Liver (tissue), 9 donors: ENCODE measurements around the gene CELF2. TPM values are rescaled to one million over a fixed set of nuclear protein-coding genes. Genes with fewer than 3 reads are reported as not detected.

Experiments
- DNase-seq: peaks from one replicate; pipeline ENCODE4 v3.0.0-alpha.2; 2017; ENCODE audit warnings: low spot score
- H3K27ac ChIP-seq, 2 donors: one replicate each; pipeline ENCODE4 v1.7.0; 2013; ENCODE audit warnings: inconsistent platforms in 2 of 2, low read length in 2 of 2, control low read depth in 1 of 2, low read depth in 1 of 2, mild to moderate bottlenecking in 1 of 2
- H3K27me3 ChIP-seq, 4 donors: one replicate each; pipeline versions ENCODE4 v1.6.1 to v1.7.0; 2013; ENCODE audit warnings: low read length in 3 of 4, inconsistent platforms in 1 of 4, mild to moderate bottlenecking in 1 of 4, moderate library complexity in 1 of 4; ENCODE audit not compliant: control insufficient read depth in 4 of 4, insufficient read depth in 4 of 4
- H3K36me3 ChIP-seq, 4 donors: one replicate each; pipeline versions ENCODE4 v1.6.1 to v1.7.0; 2013; ENCODE audit warnings: low read length in 3 of 4, mild to moderate bottlenecking in 3 of 4, low read depth in 1 of 4, moderate library complexity in 1 of 4; ENCODE audit not compliant: control insufficient read depth in 4 of 4, insufficient read depth in 3 of 4
- H3K4me1 ChIP-seq, 4 donors: one replicate each; pipeline versions ENCODE4 v1.6.1 to v1.7.0; 2013; ENCODE audit warnings: low read length in 3 of 4, mild to moderate bottlenecking in 3 of 4, moderate library complexity in 1 of 4; ENCODE audit not compliant: control insufficient read depth in 4 of 4, insufficient read depth in 4 of 4
- H3K4me3 ChIP-seq, 3 donors: one replicate each; pipeline versions ENCODE4 v1.6.1 to v1.7.0; 2013; ENCODE audit warnings: low read length in 3 of 3, control low read depth in 1 of 3, low read depth in 1 of 3, mild to moderate bottlenecking in 1 of 3
- H3K9ac ChIP-seq, 2 donors: one replicate each; pipeline ENCODE4 v1.7.0; 2013; ENCODE audit warnings: low read length in 2 of 2, mild to moderate bottlenecking in 2 of 2, moderate library complexity in 2 of 2, control low read depth in 1 of 2, low read depth in 1 of 2
- H3K9me3 ChIP-seq, 4 donors: one replicate each; pipeline versions ENCODE4 v1.6.1 to v1.7.0; 2013; ENCODE audit warnings: low read length in 3 of 4; ENCODE audit not compliant: control insufficient read depth in 4 of 4
- EGR1 ChIP-seq, 2 donors: IDR thresholded peaks; 2 replicates each; pipeline ENCODE4 v1.6.1; 2016 to 2018; ENCODE audit warnings: antibody characterized with exemption in 2 of 2, low read depth in 2 of 2
- FOXA1 ChIP-seq: IDR thresholded peaks from 2 replicates; pipeline ENCODE4 v1.6.1; 2016; ENCODE audit warnings: antibody characterized with exemption
- FOXA2 ChIP-seq: IDR thresholded peaks from 2 replicates; pipeline ENCODE4 v1.6.1; 2016; ENCODE audit warnings: antibody characterized with exemption
- GABPA ChIP-seq, 2 donors: IDR thresholded peaks in 1 of 2; conservative IDR thresholded peaks in 1 of 2; 2 replicates each; pipeline ENCODE4 v1.6.1; 2016; ENCODE audit warnings: antibody characterized with exemption in 2 of 2, mild to moderate bottlenecking in 1 of 2, moderate library complexity in 1 of 2
- HNF4A ChIP-seq, 2 donors: conservative IDR thresholded peaks; 2 replicates each; pipeline ENCODE4 v1.6.1; 2016; ENCODE audit warnings: antibody characterized with exemption in 2 of 2, mild to moderate bottlenecking in 2 of 2
- HNF4G ChIP-seq: IDR thresholded peaks from 2 replicates; pipeline ENCODE4 v1.6.1; 2016; ENCODE audit warnings: antibody characterized with exemption
- JUND ChIP-seq, 2 donors: IDR thresholded peaks; 2 replicates each; pipeline ENCODE4 v1.6.1; 2016; ENCODE audit warnings: antibody characterized with exemption in 2 of 2
- RAD21 ChIP-seq, 2 donors: IDR thresholded peaks; 2 replicates each; pipeline ENCODE4 v1.6.1; 2016; ENCODE audit warnings: antibody characterized with exemption in 2 of 2, mild to moderate bottlenecking in 2 of 2
- RXRA ChIP-seq, 2 donors: IDR thresholded peaks; 2 replicates each; pipeline ENCODE4 v1.6.1; 2017 to 2018; ENCODE audit warnings: antibody characterized with exemption in 2 of 2, mild to moderate bottlenecking in 1 of 2
- SP1 ChIP-seq: IDR thresholded peaks from 2 replicates; pipeline ENCODE4 v1.6.1; 2018; ENCODE audit warnings: antibody characterized with exemption, mild to moderate bottlenecking
- TAF1 ChIP-seq: conservative IDR thresholded peaks from 2 replicates; pipeline ENCODE4 v1.6.1; 2016; ENCODE audit warnings: antibody characterized with exemption, mild to moderate bottlenecking
- YY1 ChIP-seq: IDR thresholded peaks from 2 replicates; pipeline ENCODE4 v1.6.1; 2016; ENCODE audit warnings: antibody characterized with exemption, mild to moderate bottlenecking
- WGBS: extraction: QIAGEN DNeasy Blood & Tissue Kit; methylation state at CpG from one replicate; pipeline ENCODE4 v1.1.7; 2013; 5-methylcytosine and 5-hydroxymethylcytosine counted together
- polyA plus RNA-seq, 2 donors: library from polyadenylated mRNA; stranded (reverse) in 1 of 2; unstranded in 1 of 2; fragments of 200-250 nt in 1 of 2; fragments of >200 nt in 1 of 2; fragmentation: Nextera tagmentation in 1 of 2; extraction: Ambion mirVana in 1 of 2; gene quantifications; one replicate each; pipeline versions ENCODE4 v1.2.1 to v1.2.3, GENCODE V29; 2013 to 2015
- total RNA-seq, 2 donors: library from RNA; depleted of rRNA; stranded (reverse); fragments of >200 nt; gene quantifications; one replicate each; pipeline ENCODE4 v1.2.3, GENCODE V29; 2014
- TF ChIP-seq, protein P1 (sequence below): IDR thresholded peaks from 2 replicates; pipeline ENCODE4 v1.6.1; 2016; ENCODE audit warnings: antibody characterized with exemption
- TF ChIP-seq, protein P2 (sequence below): IDR thresholded peaks from 2 replicates; pipeline ENCODE4 v1.6.1; 2016; ENCODE audit warnings: antibody characterized with exemption
- TF ChIP-seq, protein P3 (sequence below): IDR thresholded peaks from 2 replicates; pipeline ENCODE4 v1.6.1; 2016; ENCODE audit warnings: antibody characterized with exemption, mild to moderate bottlenecking
- donor health status: healthy.
- donor health status: healthy.
- donor health status: healthy.
- donor health status: healthy.
- donor health status: healthy.

CELF2 gene
- total and polyA plus RNA-seq, 4 donors: 1.4 to 8.5 (median 5.6) TPM

DNA sequence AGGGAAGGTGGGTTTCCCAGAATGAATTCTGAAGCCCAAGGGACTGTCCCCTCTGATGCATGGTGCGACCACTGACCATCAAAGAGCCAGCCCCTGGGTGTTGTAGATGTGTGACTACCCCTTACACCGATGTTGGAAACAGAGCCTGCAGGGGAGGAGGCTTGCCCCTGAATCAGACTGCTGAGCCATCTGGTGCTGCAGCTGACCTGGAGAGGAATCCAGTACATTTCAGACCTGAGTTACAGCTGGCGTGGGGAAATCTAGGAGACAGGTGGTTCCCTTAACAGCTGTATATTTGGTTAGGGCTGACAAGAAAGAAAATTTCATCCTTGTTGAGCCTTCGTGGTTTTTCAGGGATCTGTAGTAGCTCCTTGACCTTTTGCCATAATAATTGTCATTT, 195.5 kb downstream of the CELF2 start:
- Histone ChIP-seq H3K27ac (no peak overlapping the region), H3K9me3 (no peaks in the 10 kb centered on the region), H3K4me1 (no peaks in the 10 kb centered on the region), H3K27me3 (no peaks in the 10 kb centered on the region), H3K9ac (no peak overlapping the region), H3K36me3 (no peaks in the 10 kb centered on the region), H3K4me3 (no peak overlapping the region)
- no peak for TF ChIP-seq YY1
- TF ChIP-seq, protein P1, sequence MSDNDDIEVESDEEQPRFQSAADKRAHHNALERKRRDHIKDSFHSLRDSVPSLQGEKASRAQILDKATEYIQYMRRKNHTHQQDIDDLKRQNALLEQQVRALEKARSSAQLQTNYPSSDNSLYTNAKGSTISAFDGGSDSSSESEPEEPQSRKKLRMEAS: no peak
- no peak for TF ChIP-seq HNF4A (conservative IDR thresholded peaks at IDR 0.05)
- no peak for TF ChIP-seq JUND (IDR thresholded peaks at IDR 0.05)
- TF ChIP-seq GABPA (IDR thresholded peaks at IDR 0.05 in 1 of 2, conservative IDR thresholded peaks at IDR 0.05 in 1 of 2): no peak
- TF ChIP-seq HNF4G: no peak
- no peak for TF ChIP-seq EGR1 (IDR thresholded peaks at IDR 0.05; ENCODE audit: low read depth in 2 of 2)
- TF ChIP-seq SP1: no peak
- TF ChIP-seq RXRA (IDR thresholded peaks at IDR 0.05): no peak
- DNase-seq: no peak
- WGBS: 73% methylated on average over 4 of the region's 4 CpGs

DNA sequence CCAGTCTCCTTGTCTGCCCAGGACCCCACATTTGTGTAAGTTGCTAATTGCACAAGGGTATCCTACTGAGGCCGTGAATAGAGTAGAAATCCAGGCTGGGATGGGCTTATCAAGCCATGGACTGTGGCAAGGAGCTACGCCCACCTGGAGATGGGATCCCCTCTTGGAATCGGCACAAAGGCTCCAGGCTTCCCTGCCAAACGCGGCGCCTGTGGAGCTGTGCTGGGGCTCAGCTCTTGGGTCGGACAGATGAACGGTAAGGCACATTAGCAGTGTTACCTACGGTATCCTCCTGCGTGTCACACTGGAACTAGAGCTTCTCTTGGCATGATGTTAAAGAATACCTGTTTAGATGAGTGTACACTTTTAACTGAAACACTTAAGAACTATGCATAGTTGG, 196.7 kb downstream of the CELF2 start:
- Histone ChIP-seq H3K27me3 (no peaks in the 10 kb centered on the region), H3K4me3 (no peak overlapping the region), H3K27ac (no peak overlapping the region), H3K4me1 (no peaks in the 10 kb centered on the region), H3K36me3 (no peaks in the 10 kb centered on the region), H3K9me3 (no peaks in the 10 kb centered on the region), H3K9ac (no peak overlapping the region)
- TF ChIP-seq GABPA (IDR thresholded peaks at IDR 0.05 in 1 of 2, conservative IDR thresholded peaks at IDR 0.05 in 1 of 2): no peak
- no peak for TF ChIP-seq RAD21 (IDR thresholded peaks at IDR 0.05)
- no peak for TF ChIP-seq RXRA (IDR thresholded peaks at IDR 0.05)
- TF ChIP-seq JUND (IDR thresholded peaks at IDR 0.05): no peak
- no peak for TF ChIP-seq FOXA2
- TF ChIP-seq TAF1: no peak
- no peak for TF ChIP-seq HNF4A (conservative IDR thresholded peaks at IDR 0.05)
- TF ChIP-seq, protein P2, sequence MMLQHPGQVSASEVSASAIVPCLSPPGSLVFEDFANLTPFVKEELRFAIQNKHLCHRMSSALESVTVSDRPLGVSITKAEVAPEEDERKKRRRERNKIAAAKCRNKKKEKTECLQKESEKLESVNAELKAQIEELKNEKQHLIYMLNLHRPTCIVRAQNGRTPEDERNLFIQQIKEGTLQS: no peak
- TF ChIP-seq FOXA1: no peak
- WGBS: 75% methylated on average over 10 of the region's 10 CpGs
- DNase-seq: no peak

DNA sequence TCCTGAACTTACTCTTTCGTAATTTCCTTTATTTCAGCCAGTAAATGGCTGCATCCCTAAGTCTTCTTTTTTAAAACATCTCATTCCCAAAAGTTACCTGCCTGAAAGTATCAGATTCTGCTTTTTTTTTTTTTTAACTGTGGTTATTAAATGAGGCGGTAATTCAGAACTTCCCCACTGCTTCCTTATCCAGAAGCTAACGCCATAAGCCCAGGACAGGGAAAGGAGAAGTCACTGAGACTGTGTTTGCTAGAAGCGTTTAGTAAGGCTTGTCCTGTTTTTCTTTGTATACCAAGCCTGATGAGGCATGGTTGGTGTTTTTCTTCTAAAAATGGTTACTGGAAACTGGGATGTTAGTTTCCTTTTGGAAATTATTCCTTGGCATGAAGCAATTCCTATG, 197.8 kb downstream of the CELF2 start:
- no peaks in the 10 kb centered on the region for H3K4me1 ChIP-seq
- H3K27me3 ChIP-seq: no peaks in the 10 kb centered on the region
- no peak for TF ChIP-seq RXRA (IDR thresholded peaks at IDR 0.05)
- TF ChIP-seq HNF4A (conservative IDR thresholded peaks at IDR 0.05): no peak
- TF ChIP-seq, protein P3, sequence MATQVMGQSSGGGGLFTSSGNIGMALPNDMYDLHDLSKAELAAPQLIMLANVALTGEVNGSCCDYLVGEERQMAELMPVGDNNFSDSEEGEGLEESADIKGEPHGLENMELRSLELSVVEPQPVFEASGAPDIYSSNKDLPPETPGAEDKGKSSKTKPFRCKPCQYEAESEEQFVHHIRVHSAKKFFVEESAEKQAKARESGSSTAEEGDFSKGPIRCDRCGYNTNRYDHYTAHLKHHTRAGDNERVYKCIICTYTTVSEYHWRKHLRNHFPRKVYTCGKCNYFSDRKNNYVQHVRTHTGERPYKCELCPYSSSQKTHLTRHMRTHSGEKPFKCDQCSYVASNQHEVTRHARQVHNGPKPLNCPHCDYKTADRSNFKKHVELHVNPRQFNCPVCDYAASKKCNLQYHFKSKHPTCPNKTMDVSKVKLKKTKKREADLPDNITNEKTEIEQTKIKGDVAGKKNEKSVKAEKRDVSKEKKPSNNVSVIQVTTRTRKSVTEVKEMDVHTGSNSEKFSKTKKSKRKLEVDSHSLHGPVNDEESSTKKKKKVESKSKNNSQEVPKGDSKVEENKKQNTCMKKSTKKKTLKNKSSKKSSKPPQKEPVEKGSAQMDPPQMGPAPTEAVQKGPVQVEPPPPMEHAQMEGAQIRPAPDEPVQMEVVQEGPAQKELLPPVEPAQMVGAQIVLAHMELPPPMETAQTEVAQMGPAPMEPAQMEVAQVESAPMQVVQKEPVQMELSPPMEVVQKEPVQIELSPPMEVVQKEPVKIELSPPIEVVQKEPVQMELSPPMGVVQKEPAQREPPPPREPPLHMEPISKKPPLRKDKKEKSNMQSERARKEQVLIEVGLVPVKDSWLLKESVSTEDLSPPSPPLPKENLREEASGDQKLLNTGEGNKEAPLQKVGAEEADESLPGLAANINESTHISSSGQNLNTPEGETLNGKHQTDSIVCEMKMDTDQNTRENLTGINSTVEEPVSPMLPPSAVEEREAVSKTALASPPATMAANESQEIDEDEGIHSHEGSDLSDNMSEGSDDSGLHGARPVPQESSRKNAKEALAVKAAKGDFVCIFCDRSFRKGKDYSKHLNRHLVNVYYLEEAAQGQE: no peak
- no peak for TF ChIP-seq SP1
- DNase-seq: no peak
- H3K36me3 ChIP-seq: no peaks in the 10 kb centered on the region
- H3K27ac ChIP-seq: no peak overlapping the region
- H3K9me3 ChIP-seq: no peaks in the 10 kb centered on the region
- no peak overlapping the region for H3K4me3 ChIP-seq
- WGBS: 77% methylated on average over 4 of the region's 4 CpGs
- H3K9ac ChIP-seq: no peak overlapping the region
